A549 (cell line): ENCODE results near the gene ZNF526. TPM values are rescaled to one million over a fixed set of nuclear protein-coding genes. Genes with fewer than 3 reads are reported as not detected.
A peak's percentile ranks its signal among the peaks of the same experiment; 100 is the strongest.

Source experiments
- CBX2 ChIP-seq: fragments of 200-600 bp; sonication (generic); IDR thresholded peaks from 2 replicates; pipeline ENCODE4 v1.6.1; 2016; ENCODE audit warnings: low read depth, mild to moderate bottlenecking, borderline replicate concordance
- E2F6 ChIP-seq: IDR thresholded peaks from 2 replicates; pipeline ENCODE4 v1.6.1; 2012; ENCODE audit warnings: low read depth, borderline replicate concordance
- EHF ChIP-seq: fragments of 250-450 bp; sonication (Bioruptor Pico); IDR thresholded peaks from 2 replicates; pipeline ENCODE4 v1.5.0; 2020; ENCODE audit warnings: mild to moderate bottlenecking
- EP300 ChIP-seq, 2 experiments: fragments of >200 bp; sonication (Bioruptor Twin); formaldehyde crosslinking; IDR thresholded peaks; 2 replicates in 1 of 2; 3 replicates in 1 of 2; pipeline ENCODE4 v1.6.1; 2016 to 2017
- FOSL2 ChIP-seq, 2 experiments: fragments of 450-650 bp in 1 of 2; fragments of >200 bp in 1 of 2; sonication (Bioruptor Twin) in 1 of 2; formaldehyde crosslinking; IDR thresholded peaks; 2 replicates each; pipeline versions ENCODE4 v1.5.0 to v1.6.1; 2016 to 2020; ENCODE audit warnings: mild to moderate bottlenecking in 1 of 2, moderate library complexity in 1 of 2
- GATA3 ChIP-seq: IDR thresholded peaks from 2 replicates; pipeline ENCODE4 v1.6.1; 2012; ENCODE audit warnings: borderline replicate concordance
- HEYL ChIP-seq: fragments of 250-450 bp; sonication (Bioruptor Pico); IDR thresholded peaks from 2 replicates; pipeline ENCODE4 v1.8.0; 2021; ENCODE audit warnings: mild to moderate bottlenecking, moderate library complexity
- HOXA7 ChIP-seq: fragments of 250-450 bp; sonication (Bioruptor Pico); IDR thresholded peaks from 2 replicates; pipeline ENCODE4 v1.5.0; 2020; ENCODE audit warnings: mild to moderate bottlenecking, moderate library complexity
- HOXB5 ChIP-seq: fragments of 250-450 bp; sonication (Bioruptor Pico); IDR thresholded peaks from 2 replicates; pipeline ENCODE4 v1.5.0; 2020; ENCODE audit warnings: mild to moderate bottlenecking, moderate library complexity
- JUN ChIP-seq, 2 experiments: fragments of >200 bp; sonication (Bioruptor Twin); formaldehyde crosslinking; IDR thresholded peaks; 2 replicates in 1 of 2; 3 replicates in 1 of 2; pipeline ENCODE4 v1.6.1; 2016 to 2017
- KDM1A ChIP-seq: fragments of 200-600 bp; sonication (generic); IDR thresholded peaks from 2 replicates; pipeline ENCODE4 v1.6.1; 2016; ENCODE audit warnings: low read depth, mild to moderate bottlenecking
- MYC ChIP-seq: IDR thresholded peaks from 2 replicates; pipeline ENCODE4 v1.6.1; 2012; ENCODE audit warnings: mild to moderate bottlenecking, inconsistent platforms, low read length, improper control_type of control experiment, borderline replicate concordance
- PHF8 ChIP-seq: fragments of 200-600 bp; sonication (generic); IDR thresholded peaks from 2 replicates; pipeline ENCODE4 v1.6.1; 2016; ENCODE audit warnings: low read depth, mild to moderate bottlenecking, antibody characterized with exemption, moderate library complexity, borderline replicate concordance
- POLR2A ChIP-seq: IDR thresholded peaks from 2 replicates; pipeline ENCODE4 v1.6.1; 2012; ENCODE audit warnings: mild to moderate bottlenecking, low read length
- RAD21 ChIP-seq, 2 experiments: fragments of >200 bp in 1 of 2; sonication (Bioruptor Twin) in 1 of 2; formaldehyde crosslinking in 1 of 2; IDR thresholded peaks in 1 of 2; conservative IDR thresholded peaks in 1 of 2; 2 replicates in 1 of 2; 3 replicates in 1 of 2; pipeline ENCODE4 v1.6.1; 2012 to 2018; ENCODE audit warnings: inconsistent platforms in 1 of 2
- RCOR1 ChIP-seq: fragments of 150-350 bp; IDR thresholded peaks from 2 replicates; pipeline ENCODE4 v1.6.1; 2014; ENCODE audit warnings: antibody characterized with exemption, low read length, low read depth
- SMC3 ChIP-seq: fragments of >200 bp; sonication (Bioruptor Twin); formaldehyde crosslinking; IDR thresholded peaks from 3 replicates; pipeline ENCODE4 v1.6.1; 2018; ENCODE audit warnings: inconsistent platforms
- ZNF302 ChIP-seq: fragments of 250-450 bp; sonication (Bioruptor Pico); IDR thresholded peaks from 2 replicates; pipeline ENCODE4 v1.9.0; 2021; ENCODE audit warnings: inconsistent platforms, mild to moderate bottlenecking, moderate library complexity
- polyA plus RNA-seq, 4 experiments: library from polyadenylated mRNA; depleted of rRNA in 3 of 4; stranded (reverse); fragments of >200 nt; fragmentation: RNase III in 1 of 4; extraction: RNeasy Plus Mini Kit Qiagen cat#74134 plus additional on column Dnase treatment in 1 of 4; gene quantifications; 2 replicates in 3 of 4; 3 replicates in 1 of 4; pipeline ENCODE4 v1.2.3, GENCODE V29; 2011 to 2017
- TF ChIP-seq, protein P1 (sequence below): fragments of >200 bp; sonication (Bioruptor Twin); formaldehyde crosslinking; IDR thresholded peaks from 2 replicates; pipeline ENCODE4 v1.6.1; 2016
- TF ChIP-seq, protein P2 (sequence below): fragments of >200 bp; sonication (Bioruptor Twin); formaldehyde crosslinking; IDR thresholded peaks from 3 replicates; pipeline ENCODE4 v1.6.1; 2016
- TF ChIP-seq, protein P3 (sequence below): IDR thresholded peaks from 2 replicates; pipeline ENCODE4 v1.6.1; 2012
- TF ChIP-seq, protein P4 (sequence below): fragments of 250-450 bp; sonication (Bioruptor Pico); IDR thresholded peaks from 2 replicates; pipeline ENCODE4 v1.5.0; 2021; ENCODE audit warnings: mild to moderate bottlenecking, moderate library complexity, borderline replicate concordance

Gene ZNF526
- polyA plus RNA-seq, 2 of the 4 experiments (the other 2 are of a cell fraction) = 7.1 to 12.9 TPM

- TF ChIP-seq, protein P1, sequence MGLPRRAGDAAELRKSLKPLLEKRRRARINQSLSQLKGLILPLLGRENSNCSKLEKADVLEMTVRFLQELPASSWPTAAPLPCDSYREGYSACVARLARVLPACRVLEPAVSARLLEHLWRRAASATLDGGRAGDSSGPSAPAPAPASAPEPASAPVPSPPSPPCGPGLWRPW = no peak
- TF ChIP-seq POLR2A (peak; percentile 58), EP300 (IDR thresholded peaks at IDR 0.05) (no peak; a peak in 1 of 5 replicates), HEYL (CRISPR knock-in tag) (no peak), MYC (peak; percentile 96), GATA3 (peak; percentile 73; the same call in 1 of the 2 replicates), E2F6 (peak; percentile 31; the same call in 1 of the 2 replicates), HOXB5 (CRISPR knock-in tag) (no peak), JUN (IDR thresholded peaks at IDR 0.05) (peak; percentile 79 to 96; a peak in 4 of 5 replicates), RAD21 (conservative IDR thresholded peaks at IDR 0.05 in 1 of 2, IDR thresholded peaks at IDR 0.05 in 1 of 2) (no peak; a peak in 1 of 5 replicates), SMC3 (no peak; the same call in 2 of the 3 replicates), HOXA7 (no peak), PHF8 (no peak), KDM1A (no peak), FOSL2 (IDR thresholded peaks at IDR 0.05) (no peak), FOSL2 (CRISPR knock-in tag; IDR thresholded peaks at IDR 0.05) (peak; percentile 80), CBX2 (no peak), ZNF302 (CRISPR knock-in tag) (no peak), EHF (CRISPR knock-in tag) (no peak), RCOR1 (no peak)
- TF ChIP-seq, protein P2, sequence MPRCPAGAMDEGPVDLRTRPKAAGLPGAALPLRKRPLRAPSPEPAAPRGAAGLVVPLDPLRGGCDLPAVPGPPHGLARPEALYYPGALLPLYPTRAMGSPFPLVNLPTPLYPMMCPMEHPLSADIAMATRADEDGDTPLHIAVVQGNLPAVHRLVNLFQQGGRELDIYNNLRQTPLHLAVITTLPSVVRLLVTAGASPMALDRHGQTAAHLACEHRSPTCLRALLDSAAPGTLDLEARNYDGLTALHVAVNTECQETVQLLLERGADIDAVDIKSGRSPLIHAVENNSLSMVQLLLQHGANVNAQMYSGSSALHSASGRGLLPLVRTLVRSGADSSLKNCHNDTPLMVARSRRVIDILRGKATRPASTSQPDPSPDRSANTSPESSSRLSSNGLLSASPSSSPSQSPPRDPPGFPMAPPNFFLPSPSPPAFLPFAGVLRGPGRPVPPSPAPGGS = peak; percentile 52; the same call in 1 of the 3 replicates
- TF ChIP-seq, protein P3, sequence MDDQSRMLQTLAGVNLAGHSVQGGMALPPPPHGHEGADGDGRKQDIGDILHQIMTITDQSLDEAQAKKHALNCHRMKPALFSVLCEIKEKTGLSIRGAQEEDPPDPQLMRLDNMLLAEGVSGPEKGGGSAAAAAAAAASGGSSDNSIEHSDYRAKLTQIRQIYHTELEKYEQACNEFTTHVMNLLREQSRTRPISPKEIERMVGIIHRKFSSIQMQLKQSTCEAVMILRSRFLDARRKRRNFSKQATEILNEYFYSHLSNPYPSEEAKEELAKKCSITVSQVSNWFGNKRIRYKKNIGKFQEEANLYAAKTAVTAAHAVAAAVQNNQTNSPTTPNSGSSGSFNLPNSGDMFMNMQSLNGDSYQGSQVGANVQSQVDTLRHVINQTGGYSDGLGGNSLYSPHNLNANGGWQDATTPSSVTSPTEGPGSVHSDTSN = no peak; the same call in 1 of the 2 replicates
- TF ChIP-seq, protein P4, sequence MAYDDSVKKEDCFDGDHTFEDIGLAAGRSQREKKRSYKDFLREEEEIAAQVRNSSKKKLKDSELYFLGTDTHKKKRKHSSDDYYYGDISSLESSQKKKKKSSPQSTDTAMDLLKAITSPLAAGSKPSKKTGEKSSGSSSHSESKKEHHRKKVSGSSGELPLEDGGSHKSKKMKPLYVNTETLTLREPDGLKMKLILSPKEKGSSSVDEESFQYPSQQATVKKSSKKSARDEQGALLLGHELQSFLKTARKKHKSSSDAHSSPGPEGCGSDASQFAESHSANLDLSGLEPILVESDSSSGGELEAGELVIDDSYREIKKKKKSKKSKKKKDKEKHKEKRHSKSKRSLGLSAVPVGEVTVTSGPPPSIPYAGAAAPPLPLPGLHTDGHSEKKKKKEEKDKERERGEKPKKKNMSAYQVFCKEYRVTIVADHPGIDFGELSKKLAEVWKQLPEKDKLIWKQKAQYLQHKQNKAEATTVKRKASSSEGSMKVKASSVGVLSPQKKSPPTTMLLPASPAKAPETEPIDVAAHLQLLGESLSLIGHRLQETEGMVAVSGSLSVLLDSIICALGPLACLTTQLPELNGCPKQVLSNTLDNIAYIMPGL (CRISPR knock-in tag) = no peak
Observed at GRCh38 chr19:42268142-42268703, 48.1 kb downstream of the ZNF526 start (continued).
